Inferior parietal cortex (tissue), 1 donor: Measurements from ENCODE around the gene SH3BP5.
A peak's percentile ranks its signal among the peaks of the same experiment; 100 is the strongest.

Source experiments
- DNase-seq: peaks from one replicate; pipeline ENCODE4 v3.0.0-alpha.2; 2016; ENCODE audit errors: extremely low spot score

SH3BP5 gene

GRCh38 chr3:15325228-15325627, 7.2 kb downstream of the SH3BP5 start:
- DNase-seq, result no peak

DNA sequence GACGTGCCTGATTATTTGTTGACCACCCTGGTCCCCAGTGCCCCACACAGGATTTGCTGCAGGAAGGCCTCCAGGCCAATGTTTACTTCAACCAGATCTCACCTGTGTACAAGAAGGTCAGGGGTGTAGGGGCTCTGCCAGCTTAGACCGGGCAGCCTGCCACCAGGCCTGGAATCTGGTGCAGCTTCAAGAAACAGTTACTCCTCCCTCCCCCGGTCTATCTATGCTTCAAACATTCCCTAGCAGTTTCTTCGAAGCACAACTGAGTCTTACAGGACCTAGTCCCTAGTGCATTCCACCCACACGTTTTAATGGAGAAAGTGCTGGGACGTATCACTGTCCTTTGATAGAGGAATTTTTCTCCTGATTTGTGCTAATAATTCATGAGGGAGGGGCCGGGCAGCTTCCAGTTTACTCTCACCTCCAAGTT, 8.0 kb downstream of the SH3BP5 start:
- no peak for DNase-seq

DNA sequence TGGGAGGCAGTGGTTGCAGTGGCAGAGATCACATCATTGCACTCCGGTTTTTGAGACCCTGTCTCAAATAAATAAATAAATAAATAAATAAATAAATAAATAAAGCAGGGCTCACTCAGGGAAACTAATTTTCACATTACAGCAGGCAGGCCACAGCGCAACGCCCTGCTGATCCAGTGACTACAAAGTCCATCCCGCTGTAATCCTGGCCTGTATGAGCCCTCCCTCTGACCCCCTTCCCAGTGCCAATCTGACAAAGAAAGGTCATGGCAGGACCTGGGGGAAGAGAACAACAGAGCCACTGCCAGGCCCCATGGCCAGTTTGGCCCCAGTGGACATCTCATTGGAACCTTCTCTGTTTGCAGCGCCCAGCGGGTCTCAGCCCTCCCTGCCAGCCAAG, 9.3 kb downstream of the SH3BP5 start:
- no peak for DNase-seq

DNA sequence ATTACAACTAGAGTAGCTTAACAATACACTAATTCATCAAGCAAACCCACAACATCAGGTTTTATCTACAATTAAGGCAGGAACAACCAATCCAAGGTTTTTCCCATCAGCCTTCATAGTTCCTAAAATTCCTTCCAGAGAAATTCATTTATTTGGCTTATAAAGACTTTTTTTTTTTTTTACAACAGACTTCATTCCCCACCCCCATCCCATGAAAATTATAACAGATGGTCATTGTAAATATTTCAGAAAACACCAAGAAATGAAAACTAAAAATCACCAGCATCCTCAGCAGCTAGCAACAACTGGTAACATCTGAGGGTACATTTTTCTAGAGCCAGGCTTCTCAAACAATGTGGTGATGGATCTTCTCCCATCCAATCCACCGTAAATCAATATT, 11.0 kb downstream of the SH3BP5 start:
- no peak for DNase-seq

- DNase-seq, result no peak
These were observed 12.8 kb downstream of the SH3BP5 start for GRCh38 chr3:15319575-15319974.

- no peak for DNase-seq
These were observed 13.2 kb downstream of the SH3BP5 start for GRCh38 chr3:15319136-15319535.

GRCh38 chr3:15318661-15319060, 13.7 kb downstream of the SH3BP5 start:
- DNase-seq, result no peak

DNA sequence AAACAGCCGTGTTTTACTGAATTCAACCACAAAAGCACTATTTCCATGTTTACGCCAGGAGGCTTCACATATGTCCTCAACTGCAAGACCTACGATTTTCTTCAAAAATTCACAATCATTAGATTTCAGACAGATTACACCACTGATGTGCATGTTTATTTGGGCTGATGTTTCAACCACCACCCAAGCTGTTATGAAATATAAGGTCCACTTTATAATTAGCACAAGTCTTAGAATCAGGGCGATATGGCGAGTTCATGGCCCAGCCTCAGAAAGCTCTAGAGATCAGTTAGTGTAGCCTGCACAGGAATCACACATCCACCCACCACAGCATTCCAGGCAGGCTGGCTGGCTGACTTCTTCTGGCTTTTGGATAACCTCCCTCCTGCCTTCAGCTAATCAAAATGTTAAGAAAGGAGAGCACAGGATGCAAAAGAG, 15.4 kb downstream of the SH3BP5 start:
- DNase-seq, result no peak

- no peak for DNase-seq
These were observed 17.4 kb downstream of the SH3BP5 start for GRCh38 chr3:15315003-15315402.

DNA sequence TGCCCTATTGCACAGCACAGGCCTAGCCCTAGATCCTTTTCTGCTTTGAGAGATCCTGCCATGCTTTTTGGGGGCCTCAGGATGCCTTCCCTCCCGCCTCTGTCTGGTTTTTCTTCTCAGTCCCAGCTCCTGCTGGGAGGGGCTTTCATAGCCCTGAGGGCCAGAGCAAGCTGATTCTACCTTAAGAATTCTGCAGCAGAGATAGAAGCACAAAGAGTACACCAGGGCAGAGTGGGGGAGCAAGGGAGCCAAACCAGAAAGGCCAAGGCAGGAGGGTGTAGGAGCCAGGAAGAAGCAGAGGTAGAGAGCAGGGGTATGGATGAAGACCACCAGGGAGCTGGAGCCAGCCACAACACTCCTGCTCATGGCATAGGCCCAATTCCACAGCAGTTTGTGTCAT, 18.1 kb downstream of the SH3BP5 start:
- no peak for DNase-seq

- DNase-seq, result no peak
These were observed 18.9 kb downstream of the SH3BP5 start for GRCh38 chr3:15313461-15313860.

DNA sequence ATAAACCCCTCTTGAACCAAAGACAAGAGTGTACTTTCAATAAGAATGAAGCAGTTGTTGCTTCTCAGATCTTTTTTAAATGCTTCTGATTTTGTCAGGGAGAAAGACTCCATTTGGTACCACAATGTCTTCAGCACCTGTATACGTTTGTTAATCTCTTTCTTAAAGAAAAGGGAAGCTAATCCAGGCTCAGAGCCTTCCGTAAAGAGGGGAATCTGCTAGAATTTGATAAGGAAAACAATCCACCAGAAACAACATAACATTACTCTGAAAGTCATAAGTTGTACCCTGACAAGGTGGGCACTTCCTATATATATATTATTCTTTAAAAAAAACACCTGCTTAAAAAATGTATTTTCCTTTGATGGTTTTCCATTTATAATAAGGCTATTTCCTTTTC, 19.8 kb downstream of the SH3BP5 start:
- DNase-seq, result no peak

GRCh38 chr3:15310491-15311370, 21.7 kb downstream of the SH3BP5 start:
- DNase-seq, result no peak

- peak; percentile 75 for DNase-seq
These were observed 22.6 kb downstream of the SH3BP5 start for GRCh38 chr3:15309662-15310335.

DNA sequence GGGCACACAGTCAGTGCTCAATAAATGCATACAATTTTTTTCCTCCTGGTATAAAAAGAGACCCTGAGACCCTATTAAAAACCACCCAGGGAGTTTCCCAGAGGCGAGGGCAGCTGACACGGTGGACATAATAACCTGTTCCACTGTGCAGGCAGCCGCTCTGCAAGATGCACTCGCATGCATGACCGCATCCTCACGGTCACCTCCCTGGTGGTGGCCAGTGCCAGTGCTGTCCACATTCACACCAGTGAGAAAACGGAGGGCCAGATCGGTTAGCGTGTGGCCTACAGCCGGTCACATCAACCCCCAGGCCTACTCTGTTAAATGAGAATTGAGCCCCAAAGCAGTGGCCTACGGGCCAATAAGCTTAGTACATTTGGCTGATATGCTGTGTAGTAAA, 24.8 kb downstream of the SH3BP5 start:
- no peak for DNase-seq

DNA sequence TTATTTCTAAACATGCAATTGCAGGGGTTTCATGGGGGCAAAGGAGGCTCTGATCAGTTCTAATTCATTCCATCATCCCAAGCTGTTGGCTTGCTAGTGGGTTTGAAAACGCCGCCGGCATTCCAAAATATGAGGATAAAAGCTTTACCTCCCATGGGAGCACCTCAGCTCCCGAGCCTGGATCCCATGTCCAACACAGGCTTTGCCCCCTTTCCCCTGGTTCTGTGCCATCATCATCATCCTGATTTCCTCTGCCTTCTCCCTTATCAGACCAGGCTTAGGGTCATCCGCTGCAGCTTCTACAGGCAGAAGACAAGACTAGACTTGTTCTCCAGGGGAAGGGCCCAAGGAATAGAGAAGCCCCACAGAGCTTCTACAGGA, 25.4 kb downstream of the SH3BP5 start:
- DNase-seq, result no peak

DNA sequence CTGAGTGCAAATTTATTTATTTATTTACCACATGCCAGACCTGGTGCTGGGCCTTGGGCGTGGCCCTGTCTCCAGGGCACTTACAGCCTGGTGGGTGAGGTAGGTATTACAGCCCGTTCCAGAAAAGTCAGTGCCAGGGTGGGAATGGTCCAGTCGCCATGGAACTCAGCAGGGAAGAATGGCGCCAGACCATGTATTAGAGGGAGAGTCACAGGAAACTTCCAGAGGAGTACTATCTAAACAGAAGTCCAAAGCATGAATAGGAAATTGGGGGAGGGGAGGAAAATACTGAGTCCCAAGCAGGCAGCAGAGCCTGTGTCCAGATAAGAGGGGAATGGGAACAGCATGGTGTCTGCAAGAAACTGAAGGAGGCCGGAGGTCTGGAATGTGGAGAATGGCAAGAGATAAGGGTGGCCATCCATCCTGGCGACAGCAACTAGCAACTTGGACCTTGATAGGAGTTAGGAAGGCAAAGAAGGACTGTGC, 27.0 kb downstream of the SH3BP5 start:
- no peak for DNase-seq

DNA sequence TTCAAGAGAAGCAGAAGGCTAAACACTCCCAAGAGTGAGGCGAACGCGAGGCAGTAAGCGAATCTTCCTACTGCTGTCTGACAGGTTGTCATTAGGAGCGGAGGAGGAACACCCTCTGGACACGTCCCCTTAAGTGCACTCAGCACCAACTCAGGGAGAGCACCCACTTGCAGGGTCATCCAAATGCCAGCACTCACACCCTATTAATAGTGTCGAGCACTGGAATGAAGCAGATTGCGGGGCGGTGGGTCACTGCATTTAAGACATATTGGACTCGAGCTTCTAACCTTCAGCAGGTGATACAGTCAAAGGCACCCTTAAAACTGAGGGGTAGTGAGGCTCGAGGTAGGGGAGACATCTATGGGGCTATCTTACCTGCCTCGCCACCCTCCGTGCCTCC, 28.7 kb downstream of the SH3BP5 start:
- no peak for DNase-seq

GRCh38 chr3:15303216-15303615, 29.2 kb downstream of the SH3BP5 start:
- no peak for DNase-seq

- no peak for DNase-seq
These were observed 30.6 kb downstream of the SH3BP5 start for GRCh38 chr3:15301761-15302160.

DNA sequence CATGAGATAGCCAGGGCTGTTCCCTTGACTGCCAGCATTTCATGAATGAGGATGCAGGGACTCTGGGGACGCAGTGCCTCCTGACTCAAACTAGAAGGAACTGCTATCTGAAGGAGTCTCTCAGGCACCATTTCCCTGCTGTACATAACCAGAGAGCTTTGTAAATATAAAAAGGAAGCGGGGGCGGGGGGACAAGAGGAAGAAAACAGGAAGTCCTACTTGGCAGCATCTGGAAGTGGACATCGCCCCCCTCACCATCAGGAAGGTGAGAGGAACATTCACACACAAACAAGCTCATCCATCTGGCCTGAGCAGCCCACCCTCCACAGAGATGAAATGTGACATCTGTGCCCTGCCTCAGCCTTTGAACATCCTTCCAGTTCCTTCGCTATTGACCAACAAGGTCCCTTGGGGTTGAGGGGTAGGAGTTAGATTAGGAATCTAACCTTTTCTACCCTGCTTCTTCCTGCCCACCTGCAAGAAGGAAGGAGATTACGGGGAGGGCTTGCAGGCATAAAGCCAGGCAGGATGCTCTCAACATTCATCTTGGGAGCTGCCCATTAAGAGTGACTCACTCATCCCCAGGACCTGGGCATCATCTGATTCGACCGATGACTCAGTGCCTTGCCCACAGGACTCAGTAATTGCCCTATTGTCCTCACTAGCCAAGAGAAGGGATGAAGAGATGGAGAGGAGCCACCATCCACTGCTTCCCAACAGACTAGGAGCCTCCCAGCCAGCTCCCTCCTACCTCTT, 31.9 kb downstream of the SH3BP5 start:
- DNase-seq, result no peak

GRCh38 chr3:15299036-15299435, 33.4 kb downstream of the SH3BP5 start:
- no peak for DNase-seq
